Stimulated activated CD8-positive, alpha-beta memory T cell treated with anti-CD3 and anti-CD28 coated beads, Interleukin-7, amount 100 ng/mL, for 48 hours (primary cell): ENCODE results near the gene ROR2.

Source experiments
- DNase-seq, 2 donors: peaks; one replicate each; pipeline ENCODE4 v3.0.0-alpha.2; 2020; ENCODE audit warnings: low read depth in 1 of 2; ENCODE audit errors: extremely low read depth in 1 of 2

ROR2 gene

GRCh38 chr9:91884153-91884552 lies 65.9 kb downstream of the ROR2 start:
- no peak for DNase-seq

GRCh38 chr9:91883503-91883902 lies 66.5 kb downstream of the ROR2 start:
- no peak for DNase-seq

GRCh38 chr9:91882627-91883026 lies 67.4 kb downstream of the ROR2 start:
- DNase-seq = no peak

- DNase-seq = no peak
Observed at GRCh38 chr9:91880378-91880972, 69.6 kb downstream of the ROR2 start.

GRCh38 chr9:91879231-91879630 lies 70.8 kb downstream of the ROR2 start:
- DNase-seq = no peak

GRCh38 chr9:91873637-91874051 lies 76.4 kb downstream of the ROR2 start:
- no peak for DNase-seq

- no peak for DNase-seq
Observed at GRCh38 chr9:91868732-91869391, 81.2 kb downstream of the ROR2 start.

- DNase-seq = no peak
Observed at GRCh38 chr9:91867740-91868139, 82.3 kb downstream of the ROR2 start.

- no peak for DNase-seq
Observed at GRCh38 chr9:91865041-91865440, 85.0 kb downstream of the ROR2 start.

GRCh38 chr9:91864380-91864779 lies 85.6 kb downstream of the ROR2 start:
- no peak for DNase-seq

GRCh38 chr9:91863469-91863868 lies 86.6 kb downstream of the ROR2 start:
- DNase-seq = no peak

- no peak for DNase-seq
Observed at GRCh38 chr9:91858213-91859030, 91.6 kb downstream of the ROR2 start.

GRCh38 chr9:91857291-91858212 lies 92.5 kb downstream of the ROR2 start:
- DNase-seq = no peak

- peak in 1 of 2 donors; percentile 23 for DNase-seq
Observed at GRCh38 chr9:91856419-91856818, 93.6 kb downstream of the ROR2 start.

GRCh38 chr9:91855196-91855595 lies 94.8 kb downstream of the ROR2 start:
- no peak for DNase-seq

- DNase-seq = no peak
Observed at GRCh38 chr9:91852801-91853347, 97.2 kb downstream of the ROR2 start.

- DNase-seq = no peak
Observed at GRCh38 chr9:91849694-91850093, 100.3 kb downstream of the ROR2 start.

GRCh38 chr9:91848146-91848545 lies 101.9 kb downstream of the ROR2 start:
- DNase-seq = no peak

- DNase-seq = no peak
Observed at GRCh38 chr9:91847581-91848091, 102.4 kb downstream of the ROR2 start.

GRCh38 chr9:91845879-91846278 lies 104.1 kb downstream of the ROR2 start:
- no peak for DNase-seq
